Gastroesophageal sphincter (tissue), 3 donors: ENCODE data around the gene ARL8B.

ENCODE experiments used
- EP300 ChIP-seq: sonication (generic); formaldehyde crosslinking; IDR thresholded peaks from one replicate; pipeline ENCODE4 v1.6.1; 2017; ENCODE audit warnings: antibody characterized with exemption, mild to moderate bottlenecking
- POLR2A ChIP-seq, 2 donors: fragments of 450-650 bp; IDR thresholded peaks; one replicate each; pipeline ENCODE4 v1.6.1; 2017; ENCODE audit warnings: antibody characterized with exemption in 2 of 2, mild to moderate bottlenecking in 2 of 2, moderate library complexity in 1 of 2
- POLR2AphosphoS5 ChIP-seq: sonication (generic); formaldehyde crosslinking; IDR thresholded peaks from one replicate; pipeline ENCODE4 v1.6.1; 2017; ENCODE audit warnings: antibody characterized with exemption
- TF ChIP-seq, protein P1 (sequence below), 4 experiments: fragments of 200-600 bp in 2 of 4; fragments of 450-650 bp in 2 of 4; sonication (generic) in 1 of 4; IDR thresholded peaks; one replicate each; pipeline ENCODE4 v1.5.1; 2017 to 2019; ENCODE audit warnings: antibody characterized with exemption in 4 of 4, mild to moderate bottlenecking in 2 of 4, moderate library complexity in 2 of 4

DNA sequence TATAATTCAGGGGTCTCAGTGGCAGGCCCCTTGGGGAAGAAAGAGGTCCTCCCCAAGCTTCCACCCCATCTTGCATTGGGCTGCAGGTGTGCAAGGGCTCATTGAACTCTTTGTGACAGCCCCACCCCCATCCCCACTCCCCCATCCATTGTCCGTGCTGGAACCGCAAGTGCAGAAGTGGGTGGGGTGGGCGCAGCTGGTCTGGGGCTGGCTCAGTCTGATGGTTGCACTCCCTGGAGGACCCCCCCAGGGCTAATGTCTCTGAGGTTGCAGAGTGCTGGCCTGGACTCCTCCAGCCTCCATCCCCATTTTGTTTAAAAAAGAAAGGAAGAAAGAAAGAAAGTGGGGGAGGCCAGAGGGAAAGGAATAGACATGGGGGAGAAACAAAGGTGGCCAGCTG is 42.3 kb upstream of the ARL8B start:
- TF ChIP-seq, protein P1, sequence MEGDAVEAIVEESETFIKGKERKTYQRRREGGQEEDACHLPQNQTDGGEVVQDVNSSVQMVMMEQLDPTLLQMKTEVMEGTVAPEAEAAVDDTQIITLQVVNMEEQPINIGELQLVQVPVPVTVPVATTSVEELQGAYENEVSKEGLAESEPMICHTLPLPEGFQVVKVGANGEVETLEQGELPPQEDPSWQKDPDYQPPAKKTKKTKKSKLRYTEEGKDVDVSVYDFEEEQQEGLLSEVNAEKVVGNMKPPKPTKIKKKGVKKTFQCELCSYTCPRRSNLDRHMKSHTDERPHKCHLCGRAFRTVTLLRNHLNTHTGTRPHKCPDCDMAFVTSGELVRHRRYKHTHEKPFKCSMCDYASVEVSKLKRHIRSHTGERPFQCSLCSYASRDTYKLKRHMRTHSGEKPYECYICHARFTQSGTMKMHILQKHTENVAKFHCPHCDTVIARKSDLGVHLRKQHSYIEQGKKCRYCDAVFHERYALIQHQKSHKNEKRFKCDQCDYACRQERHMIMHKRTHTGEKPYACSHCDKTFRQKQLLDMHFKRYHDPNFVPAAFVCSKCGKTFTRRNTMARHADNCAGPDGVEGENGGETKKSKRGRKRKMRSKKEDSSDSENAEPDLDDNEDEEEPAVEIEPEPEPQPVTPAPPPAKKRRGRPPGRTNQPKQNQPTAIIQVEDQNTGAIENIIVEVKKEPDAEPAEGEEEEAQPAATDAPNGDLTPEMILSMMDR (IDR thresholded peaks at IDR 0.05): no peak
- TF ChIP-seq POLR2A (IDR thresholded peaks at IDR 0.05): no peak
- TF ChIP-seq EP300: no peak
- TF ChIP-seq POLR2AphosphoS5: no peak
